Cardiac fibroblast (primary cell): ENCODE measurements around the gene RTN4.

Source experiments
- DNase-seq, 2 donors: peaks; one replicate each; pipeline versions ENCODE4 v3.0.0 to v3.0.0-alpha.2; 2010; ENCODE audit warnings: low read depth in 2 of 2
- H3K4me3 ChIP-seq, 2 donors: replicated peaks in 1 of 2; 1 replicate in 1 of 2; 2 replicates in 1 of 2; pipeline ENCODE4 v1.5.1; 2011; ENCODE audit warnings: low read depth in 2 of 2, low read length in 2 of 2, mild to moderate bottlenecking in 2 of 2, moderate library complexity in 1 of 2
- TF ChIP-seq, protein P1 (sequence below): IDR thresholded peaks from one replicate; pipeline ENCODE4 v1.5.1; 2011; ENCODE audit warnings: low read depth, mild to moderate bottlenecking, low read length, inconsistent platforms

The RTN4 gene

DNA sequence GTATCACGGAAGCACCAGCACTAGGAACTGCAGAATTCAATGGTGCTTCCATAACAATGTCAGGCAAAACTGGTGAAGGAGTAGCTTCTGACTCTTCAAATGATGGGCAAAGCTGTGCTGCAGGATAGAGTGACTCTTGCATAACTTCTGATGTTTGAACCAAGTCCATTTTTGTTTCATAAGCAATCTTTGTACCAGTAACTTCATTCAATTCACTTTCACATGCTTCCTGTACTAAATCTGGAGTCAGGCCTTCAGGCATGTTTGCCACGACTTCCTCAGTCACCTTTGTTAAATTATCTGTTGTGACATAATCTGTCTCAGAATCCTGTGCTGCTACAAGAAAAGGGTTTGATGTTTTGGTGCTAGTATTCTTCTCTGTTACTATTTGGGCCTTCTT lies 24.0 kb downstream of the RTN4 start:
- H3K4me3 ChIP-seq, result no peak overlapping the region
- TF ChIP-seq, protein P1, sequence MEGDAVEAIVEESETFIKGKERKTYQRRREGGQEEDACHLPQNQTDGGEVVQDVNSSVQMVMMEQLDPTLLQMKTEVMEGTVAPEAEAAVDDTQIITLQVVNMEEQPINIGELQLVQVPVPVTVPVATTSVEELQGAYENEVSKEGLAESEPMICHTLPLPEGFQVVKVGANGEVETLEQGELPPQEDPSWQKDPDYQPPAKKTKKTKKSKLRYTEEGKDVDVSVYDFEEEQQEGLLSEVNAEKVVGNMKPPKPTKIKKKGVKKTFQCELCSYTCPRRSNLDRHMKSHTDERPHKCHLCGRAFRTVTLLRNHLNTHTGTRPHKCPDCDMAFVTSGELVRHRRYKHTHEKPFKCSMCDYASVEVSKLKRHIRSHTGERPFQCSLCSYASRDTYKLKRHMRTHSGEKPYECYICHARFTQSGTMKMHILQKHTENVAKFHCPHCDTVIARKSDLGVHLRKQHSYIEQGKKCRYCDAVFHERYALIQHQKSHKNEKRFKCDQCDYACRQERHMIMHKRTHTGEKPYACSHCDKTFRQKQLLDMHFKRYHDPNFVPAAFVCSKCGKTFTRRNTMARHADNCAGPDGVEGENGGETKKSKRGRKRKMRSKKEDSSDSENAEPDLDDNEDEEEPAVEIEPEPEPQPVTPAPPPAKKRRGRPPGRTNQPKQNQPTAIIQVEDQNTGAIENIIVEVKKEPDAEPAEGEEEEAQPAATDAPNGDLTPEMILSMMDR, result no peak
- DNase-seq, result peak; percentile 66 to 68

DNA sequence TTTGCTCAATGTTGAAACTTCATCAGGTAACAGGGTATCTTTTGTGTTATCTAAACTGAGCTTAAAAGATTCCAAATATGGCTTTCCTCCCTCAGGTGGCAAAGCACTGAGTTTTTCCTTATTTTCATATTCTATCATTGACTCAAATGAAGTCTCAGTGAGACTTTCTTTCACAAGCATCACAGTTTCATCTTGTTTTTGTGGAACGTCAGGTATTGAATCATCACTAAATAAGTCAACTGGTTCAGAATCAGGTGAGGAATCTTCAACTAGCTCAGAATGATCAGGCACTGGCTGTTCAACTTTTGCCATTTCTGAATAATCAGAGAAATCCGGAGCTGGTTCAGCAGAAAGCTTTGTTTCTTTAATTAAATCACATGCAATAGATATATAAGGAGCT lies 24.6 kb downstream of the RTN4 start:
- H3K4me3 ChIP-seq, result no peak overlapping the region
- TF ChIP-seq, protein P1, result no peak
- no peak for DNase-seq

DNA sequence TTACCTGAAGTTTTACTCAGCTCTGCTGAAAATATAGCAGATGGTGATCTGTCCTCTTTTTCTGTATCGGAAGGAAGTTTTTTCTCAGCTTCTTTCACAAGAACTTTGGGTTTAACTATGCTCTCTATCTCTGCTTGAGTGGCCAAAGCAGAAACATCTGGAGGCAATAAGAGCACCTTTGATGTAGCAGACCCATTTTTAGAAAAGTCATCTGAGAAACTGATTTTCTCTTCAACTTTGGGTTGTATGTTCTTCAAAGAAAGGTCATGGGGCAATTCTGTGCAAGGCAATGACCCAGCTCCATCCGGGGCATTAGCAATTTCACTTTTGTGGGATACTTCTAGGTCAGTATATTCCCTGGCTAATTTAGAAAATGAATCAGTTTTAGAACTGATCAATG lies 25.2 kb downstream of the RTN4 start:
- TF ChIP-seq, protein P1, result no peak
- no peak overlapping the region for H3K4me3 ChIP-seq
- no peak for DNase-seq

DNA sequence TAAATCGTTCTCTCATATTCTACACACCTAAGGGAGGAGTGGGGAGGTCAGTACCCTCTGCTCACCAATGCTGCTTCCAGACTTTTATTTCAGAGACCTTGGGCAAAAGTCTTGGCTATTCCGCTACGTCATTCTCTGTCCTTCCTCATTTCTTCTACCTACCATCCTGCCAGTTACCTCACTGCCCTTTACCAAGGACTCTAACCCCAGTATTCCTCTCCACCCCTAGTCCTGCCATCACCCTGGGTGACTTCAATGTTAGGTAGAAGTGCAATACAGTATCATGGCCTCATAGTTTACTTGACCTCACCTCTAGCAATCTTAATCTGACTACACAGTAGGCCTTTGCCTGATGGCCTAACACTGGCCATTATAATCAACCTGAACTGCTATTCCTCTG lies 27.8 kb downstream of the RTN4 start:
- TF ChIP-seq, protein P1, result no peak
- DNase-seq, result no peak
- no peak overlapping the region for H3K4me3 ChIP-seq

DNA sequence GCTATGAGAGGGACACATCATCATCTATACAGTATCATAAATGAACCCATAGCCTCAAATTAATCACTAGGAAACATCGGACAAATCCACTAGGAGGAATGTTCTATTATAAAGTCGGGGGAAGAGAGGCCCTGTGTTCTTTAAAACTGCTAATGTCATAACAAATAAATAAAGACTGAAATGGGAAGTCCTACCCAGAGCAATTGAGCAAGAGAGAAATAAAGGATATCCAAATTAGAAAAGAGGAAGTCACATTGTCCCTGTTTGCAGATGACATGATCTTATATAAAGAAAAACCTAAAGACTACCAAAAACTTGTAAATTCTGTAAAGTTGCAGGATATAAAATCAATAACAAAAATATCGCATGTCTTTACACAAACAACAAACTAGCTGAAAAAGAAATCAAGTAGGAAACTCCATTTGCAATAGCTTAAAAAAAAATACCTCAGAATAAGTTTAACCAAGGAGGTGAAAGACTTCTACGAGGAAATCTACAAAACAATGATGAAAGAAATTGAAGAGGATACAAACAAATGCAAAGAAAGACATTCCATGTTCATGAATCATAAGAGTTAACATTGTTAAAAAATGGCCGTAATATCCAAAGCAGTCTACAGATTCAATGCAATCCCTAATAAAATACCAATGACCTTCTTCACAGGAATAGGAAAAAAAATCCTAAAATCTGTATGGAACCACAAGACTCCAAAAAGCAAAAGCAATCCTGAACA lies 30.6 kb downstream of the RTN4 start:
- TF ChIP-seq, protein P1, result no peak
- H3K4me3 ChIP-seq, result no peak overlapping the region
- peak in 1 of 2 donors; percentile 56 for DNase-seq

- TF ChIP-seq, protein P1, result no peak
- no peak for DNase-seq
- no peak overlapping the region for H3K4me3 ChIP-seq
Observed at GRCh38 chr2:55018619-55019018, 31.6 kb downstream of the RTN4 start.

- TF ChIP-seq, protein P1, result no peak
- H3K4me3 ChIP-seq, result no peak overlapping the region
- DNase-seq, result no peak
Observed at GRCh38 chr2:55017880-55018279, 32.4 kb downstream of the RTN4 start.
